GM23338 (cell line): Measurements from ENCODE around the gene MRPS27. TPM values are rescaled to one million over a fixed set of nuclear protein-coding genes. Genes with fewer than 3 reads are reported as not detected.

Experiments used
- ATAC-seq: fragments of 200-7000 bp; cut with Tn5 transposase; 3 replicates; pipeline ENCODE4 v1.9.1; 2020
- DNase-seq: peaks from one replicate; pipeline ENCODE4 v3.0.0-alpha.2; 2015; ENCODE audit warnings: low spot score
- H2AFZ ChIP-seq: fragments of 200-600 bp; sonication (generic); 2 replicates; pipeline ENCODE4 v1.8.0; 2016; ENCODE audit warnings: antibody characterized with exemption, mild to moderate bottlenecking, moderate library complexity
- H3F3A ChIP-seq: fragments of 200-600 bp; sonication (generic); replicated peaks from 2 replicates; pipeline ENCODE4 v1.8.0; 2017; ENCODE audit warnings: antibody characterized with exemption, mixed run types, low read depth
- H3K27ac ChIP-seq: fragments of 200-600 bp; sonication (generic); 2 replicates; pipeline ENCODE4 v1.6.1; 2016; ENCODE audit warnings: low read depth
- H3K27me3 ChIP-seq: fragments of 200-600 bp; sonication (generic); 2 replicates; pipeline ENCODE4 v1.8.0; 2016; ENCODE audit warnings: mild to moderate bottlenecking, mixed run types, moderate library complexity; ENCODE audit not compliant: insufficient read depth
- H3K36me3 ChIP-seq: fragments of 200-600 bp; sonication (generic); 2 replicates; pipeline ENCODE4 v1.8.0; 2016; ENCODE audit warnings: mild to moderate bottlenecking; ENCODE audit not compliant: insufficient read depth
- H3K4me1 ChIP-seq: fragments of 200-600 bp; sonication (generic); 2 replicates; pipeline ENCODE4 v1.8.0; 2016; ENCODE audit warnings: mild to moderate bottlenecking, moderate library complexity; ENCODE audit not compliant: insufficient read depth
- H3K4me2 ChIP-seq: fragments of 200-600 bp; sonication (generic); 2 replicates; pipeline ENCODE4 v1.7.1; 2017; ENCODE audit warnings: mixed run types
- H3K4me3 ChIP-seq: fragments of 200-600 bp; sonication (generic); 2 replicates; pipeline ENCODE4 v1.6.1; 2016; ENCODE audit warnings: mixed run types
- H3K79me2 ChIP-seq: fragments of 200-600 bp; sonication (generic); replicated peaks from 2 replicates; pipeline ENCODE4 v1.8.0; 2017; ENCODE audit warnings: mild to moderate bottlenecking; ENCODE audit not compliant: insufficient read depth
- H3K9me2 ChIP-seq: fragments of 200-600 bp; sonication (generic); 2 replicates; pipeline ENCODE4 v1.8.0; 2017; ENCODE audit not compliant: insufficient read depth
- H4K20me1 ChIP-seq: fragments of 200-600 bp; sonication (generic); replicated peaks from 2 replicates; pipeline ENCODE4 v1.8.0; 2017; ENCODE audit warnings: mild to moderate bottlenecking; ENCODE audit not compliant: insufficient read depth
- H3K27ac Mint-ChIP-seq: 2 replicates; pipeline ENCODE4 v1.8.0; 2020; ENCODE audit warnings: inconsistent platforms, mild to moderate bottlenecking, moderate library complexity, mixed read lengths
- H3K27me3 Mint-ChIP-seq: 3 replicates; pipeline ENCODE4 v1.8.0; 2022; ENCODE audit warnings: low read depth, mild to moderate bottlenecking, moderate library complexity, mixed read lengths, inconsistent platforms; ENCODE audit not compliant: insufficient read depth, poor library complexity
- H3K36me3 Mint-ChIP-seq: 3 replicates; pipeline ENCODE4 v1.8.0; 2021; ENCODE audit warnings: low read depth, mild to moderate bottlenecking, inconsistent platforms, moderate library complexity, mixed read lengths
- H3K4me1 Mint-ChIP-seq: 3 replicates; pipeline ENCODE4 v1.8.0; 2020; ENCODE audit warnings: mild to moderate bottlenecking, inconsistent platforms, mixed read lengths
- H3K4me3 Mint-ChIP-seq: 3 replicates; pipeline ENCODE4 v1.8.0; 2021; ENCODE audit warnings: moderate library complexity, mild to moderate bottlenecking, inconsistent platforms, mixed read lengths
- H3K9me3 Mint-ChIP-seq: 3 replicates; pipeline ENCODE4 v1.8.0; 2020; ENCODE audit warnings: moderate library complexity, mild to moderate bottlenecking, inconsistent platforms, mixed read lengths
- CREB1 ChIP-seq: fragments of 250-450 bp; sonication (Bioruptor Pico); IDR thresholded peaks from 2 replicates; pipeline ENCODE4 v1.5.0; 2020; ENCODE audit warnings: low read depth, mild to moderate bottlenecking, moderate library complexity
- CTCF ChIP-seq, 2 experiments: fragments of 200-600 bp in 1 of 2; sonication (generic) in 1 of 2; conservative IDR thresholded peaks; 2 replicates each; pipeline versions ENCODE4 v1.5.1 to v1.6.1; 2016 to 2017; ENCODE audit warnings: antibody characterized with exemption in 2 of 2, low read depth in 2 of 2, mild to moderate bottlenecking in 2 of 2, moderate library complexity in 1 of 2
- ETS1 ChIP-seq: IDR thresholded peaks from 2 replicates; pipeline ENCODE4 v1.6.1; 2016; ENCODE audit warnings: antibody characterized with exemption
- EZH2 ChIP-seq: fragments of 200-600 bp; sonication (generic); IDR thresholded peaks from one replicate; pipeline ENCODE4 v1.8.0; 2017; ENCODE audit warnings: antibody characterized with exemption, mild to moderate bottlenecking, low read depth; ENCODE audit not compliant: unreplicated experiment
- EZH2phosphoT487 ChIP-seq: fragments of 200-600 bp; sonication (generic); IDR thresholded peaks from one replicate; pipeline ENCODE4 v1.8.1; 2018; ENCODE audit warnings: antibody characterized with exemption; ENCODE audit not compliant: unreplicated experiment
- JUNB ChIP-seq: IDR thresholded peaks from one replicate; pipeline ENCODE4 v1.6.1; 2016; ENCODE audit warnings: antibody characterized with exemption; ENCODE audit not compliant: unreplicated experiment
- POLR2AphosphoS5 ChIP-seq: IDR thresholded peaks from 2 replicates; pipeline ENCODE4 v1.6.1; 2016; ENCODE audit warnings: antibody characterized with exemption, low read depth
- REST ChIP-seq: IDR thresholded peaks from one replicate; pipeline ENCODE4 v1.6.1; 2018; ENCODE audit warnings: antibody characterized with exemption; ENCODE audit not compliant: unreplicated experiment
- STAT1 ChIP-seq: IDR thresholded peaks from one replicate; pipeline ENCODE4 v1.6.1; 2016; ENCODE audit warnings: antibody characterized with exemption; ENCODE audit not compliant: unreplicated experiment
- ZNF114 ChIP-seq: fragments of 250-450 bp; sonication (Bioruptor Pico); IDR thresholded peaks from 2 replicates; pipeline ENCODE4 v1.5.0; 2020; ENCODE audit warnings: mild to moderate bottlenecking, moderate library complexity
- ZNF331 ChIP-seq: fragments of 250-450 bp; sonication (Bioruptor Pico); IDR thresholded peaks from 2 replicates; pipeline ENCODE4 v1.5.0; 2020; ENCODE audit warnings: low read depth, mild to moderate bottlenecking, moderate library complexity
- ZNF462 ChIP-seq: fragments of 250-450 bp; sonication (Bioruptor Pico); IDR thresholded peaks from 2 replicates; pipeline ENCODE4 v1.5.0; 2020; ENCODE audit warnings: mild to moderate bottlenecking, moderate library complexity
- polyA plus RNA-seq: library from polyadenylated mRNA; unstranded; fragments of >200 nt; fragmentation: Nextera tagmentation; extraction: Ambion mirVana; gene quantifications from 2 replicates; pipeline ENCODE4 v1.2.1, GENCODE V29; 2016
- total RNA-seq: library from RNA; depleted of rRNA; stranded (reverse); fragments of >200 nt; shearing (Covaris generic); gene quantifications from 2 replicates; pipeline ENCODE4 v1.2.3, GENCODE V29; 2014

Gene MRPS27
- total and polyA plus RNA-seq, 2 experiments from 2014 or later = 53.2 to 141 TPM

- Histone ChIP-seq H3K9me2 (no peaks in the 10 kb centered on the region), H3K4me3 (no peak overlapping the region), H3K4me1 (peaks cover 2% of the 10 kb centered on the region), H4K20me1 (no peaks in the 10 kb centered on the region), H3K27me3 (no peaks in the 10 kb centered on the region), H3F3A (no peaks in the 10 kb centered on the region), H3K36me3 (peaks cover 26% of the 10 kb centered on the region; the same call in 1 of the 2 replicates), H3K27ac (no peak overlapping the region), H2AFZ (no peak overlapping the region), H3K4me2 (no peak overlapping the region), H3K79me2 (0 out of 2 replicates have a peak, but pooled peaks cover 3% of the 10 kb centered on the region)
- Mint-ChIP-seq H3K27ac (0 out of 2 replicates have a peak overlapping the region, but pooled peaks have one; percentile 53), H3K9me3 (no peaks in the 10 kb centered on the region), H3K27me3 (no peaks in the 10 kb centered on the region), H3K4me3 (no peak overlapping the region), H3K4me1 (peaks cover 13% of the 10 kb centered on the region; the same call in 2 of the 3 replicates), H3K36me3 (peaks cover 43% of the 10 kb centered on the region)
- DNase-seq (no peak), ATAC-seq (peak; percentile 48; the same call in 2 of the 3 replicates)
- TF ChIP-seq ZNF114 (CRISPR knock-in tag) = no peak
- TF ChIP-seq ETS1 = no peak
- no peak for TF ChIP-seq STAT1
- no peak for TF ChIP-seq JUNB
- no peak for TF ChIP-seq EZH2
- no peak for TF ChIP-seq EZH2phosphoT487
- TF ChIP-seq ZNF462 = no peak
- TF ChIP-seq CTCF (conservative IDR thresholded peaks at IDR 0.05; ENCODE audit: low read depth in 2 of 2) = no peak
- TF ChIP-seq CREB1 = no peak
- no peak for TF ChIP-seq REST
- no peak for TF ChIP-seq POLR2AphosphoS5
- no peak for TF ChIP-seq ZNF331 (CRISPR knock-in tag)
Measured at GRCh38 chr5:72228960-72229359, 91.1 kb downstream of the MRPS27 start.
